HCT116 (cell line): ENCODE data around the gene ABHD12B.

ENCODE experiments used
- CEBPB ChIP-seq: IDR thresholded peaks from 2 replicates; pipeline ENCODE4 v1.6.1; 2012; ENCODE audit warnings: low read depth
- CTCF ChIP-seq, 3 experiments: fragments of 200-600 bp in 1 of 3; sonication (generic) in 1 of 3; IDR thresholded peaks in 2 of 3; conservative IDR thresholded peaks in 1 of 3; 2 replicates each; pipeline ENCODE4 v1.5.1; 2012 to 2017; ENCODE audit warnings: low read depth in 2 of 3, low read length in 2 of 3, antibody characterized with exemption in 1 of 3, borderline replicate concordance in 1 of 3, control low read depth in 1 of 3, mild to moderate bottlenecking in 1 of 3, mixed read lengths in 1 of 3, mixed run types in 1 of 3, moderate library complexity in 1 of 3; ENCODE audit not compliant: insufficient read depth in 1 of 3
- ELF1 ChIP-seq: IDR thresholded peaks from 2 replicates; pipeline ENCODE4 v1.6.1; 2012; ENCODE audit warnings: low read depth, borderline replicate concordance
- EZH2 ChIP-seq: fragments of 200-600 bp; sonication (generic); IDR thresholded peaks from 2 replicates; pipeline ENCODE4 v1.6.1; 2017; ENCODE audit warnings: antibody characterized with exemption, mixed run types
- EZH2phosphoT487 ChIP-seq: fragments of 200-600 bp; IDR thresholded peaks from 2 replicates; pipeline ENCODE4 v1.6.1; 2018; ENCODE audit warnings: antibody characterized with exemption, borderline replicate concordance
- JUND ChIP-seq: IDR thresholded peaks from 2 replicates; pipeline ENCODE4 v1.6.1; 2012
- MAX ChIP-seq: IDR thresholded peaks from 2 replicates; pipeline ENCODE4 v1.6.1; 2012
- POLR2A ChIP-seq: IDR thresholded peaks from 2 replicates; pipeline ENCODE4 v1.7.0; 2011; ENCODE audit warnings: borderline replicate concordance; ENCODE audit not compliant: insufficient read depth, insufficient read length; ENCODE audit errors: extremely low read depth
- POLR2AphosphoS5 ChIP-seq: IDR thresholded peaks from 2 replicates; pipeline ENCODE4 v1.6.1; 2011; ENCODE audit warnings: mild to moderate bottlenecking, low read depth, low read length, moderate library complexity
- RAD21 ChIP-seq: IDR thresholded peaks from 2 replicates; pipeline ENCODE4 v1.6.1; 2012; ENCODE audit warnings: low read depth, mild to moderate bottlenecking
- SP1 ChIP-seq: IDR thresholded peaks from 2 replicates; pipeline ENCODE4 v1.6.1; 2012; ENCODE audit warnings: low read depth
- SRF ChIP-seq: IDR thresholded peaks from 2 replicates; pipeline ENCODE4 v1.6.1; 2012; ENCODE audit warnings: low read depth
- TCF7L2 ChIP-seq: IDR thresholded peaks from 2 replicates; pipeline ENCODE4 v1.7.0; 2011; ENCODE audit warnings: borderline replicate concordance, inconsistent platforms; ENCODE audit not compliant: insufficient read depth, insufficient read length; ENCODE audit errors: extremely low read depth
- YY1 ChIP-seq: IDR thresholded peaks from 2 replicates; pipeline ENCODE4 v1.6.1; 2011; ENCODE audit warnings: low read length, low read depth, moderate library complexity, mild to moderate bottlenecking; ENCODE audit not compliant: insufficient replicate concordance; ENCODE audit errors: extremely low read depth

GRCh38 chr14:50928002-50928635 is 56.3 kb downstream of the ABHD12B start:
- TF ChIP-seq EZH2phosphoT487: no peak
- no peak for TF ChIP-seq POLR2AphosphoS5
- no peak for TF ChIP-seq ELF1
- no peak for TF ChIP-seq CTCF (IDR thresholded peaks at IDR 0.05 in 2 of 3, conservative IDR thresholded peaks at IDR 0.05 in 1 of 3; ENCODE audit: borderline replicate concordance in 1 of 3, insufficient read depth in 1 of 3, low read depth in 2 of 3, low read length in 2 of 3)
- no peak for TF ChIP-seq POLR2A
- no peak for TF ChIP-seq RAD21
- no peak for TF ChIP-seq MAX
- no peak for TF ChIP-seq SRF
- TF ChIP-seq CEBPB: no peak
- no peak for TF ChIP-seq EZH2
- no peak for TF ChIP-seq YY1
- no peak for TF ChIP-seq TCF7L2
- no peak for TF ChIP-seq SP1
- TF ChIP-seq JUND: no peak
